NCI-H2227 (cell line): ENCODE data around the gene SLC45A1.

Experiments used
- DNase-seq: peaks from one replicate; lab custom pipeline; 2025; ENCODE audit not compliant: unreplicated experiment; lab: John Stamatoyannopoulos, UW

Gene SLC45A1

DNA sequence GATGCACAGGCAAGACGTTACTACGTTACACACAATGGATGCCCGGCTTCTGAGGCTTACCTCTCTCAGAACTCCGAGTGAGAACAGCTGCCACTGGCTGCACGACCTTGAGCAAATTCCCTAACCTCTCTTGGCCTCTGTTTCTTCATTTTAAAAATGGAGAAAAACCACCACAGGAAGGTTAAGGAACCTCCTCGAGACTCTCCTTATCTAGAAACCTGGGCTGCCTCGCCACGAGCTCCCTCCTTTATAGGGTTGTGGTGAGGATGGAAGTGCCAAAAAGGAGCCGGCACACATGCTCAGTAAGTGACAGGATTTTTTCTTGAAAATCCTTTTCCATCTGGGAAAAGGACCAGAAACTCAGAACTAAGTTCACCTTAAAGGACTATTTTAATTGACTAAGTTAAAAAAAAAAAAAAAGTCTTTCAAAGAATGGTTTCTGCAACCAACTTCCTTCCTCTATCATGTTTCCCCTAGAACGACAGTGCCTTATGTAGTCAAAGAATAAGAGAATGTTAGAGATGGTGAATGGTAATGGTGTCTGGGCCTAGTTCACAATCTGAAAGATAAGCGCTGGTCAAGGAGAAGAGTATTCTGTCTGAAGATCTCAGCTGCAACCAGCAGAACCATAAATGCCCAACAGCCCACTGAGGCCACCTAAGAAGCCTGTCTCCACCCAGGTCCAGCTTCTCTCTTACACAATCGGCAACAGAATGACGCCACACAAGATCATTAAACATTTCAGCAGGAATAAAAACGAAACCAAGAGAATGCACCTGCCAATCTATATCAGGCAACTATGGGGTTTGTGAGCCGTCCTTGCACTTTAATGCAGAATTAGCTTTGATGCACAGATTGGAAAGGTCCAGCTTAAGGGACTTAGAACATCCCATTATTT lies 64.9 kb downstream of the SLC45A1 start:
- DNase-seq = no peak

- no peak for DNase-seq
Measured at GRCh38 chr1:8384088-8384487, 66.2 kb downstream of the SLC45A1 start.

- DNase-seq = no peak
Measured at GRCh38 chr1:8384577-8384976, 66.7 kb downstream of the SLC45A1 start.

DNA sequence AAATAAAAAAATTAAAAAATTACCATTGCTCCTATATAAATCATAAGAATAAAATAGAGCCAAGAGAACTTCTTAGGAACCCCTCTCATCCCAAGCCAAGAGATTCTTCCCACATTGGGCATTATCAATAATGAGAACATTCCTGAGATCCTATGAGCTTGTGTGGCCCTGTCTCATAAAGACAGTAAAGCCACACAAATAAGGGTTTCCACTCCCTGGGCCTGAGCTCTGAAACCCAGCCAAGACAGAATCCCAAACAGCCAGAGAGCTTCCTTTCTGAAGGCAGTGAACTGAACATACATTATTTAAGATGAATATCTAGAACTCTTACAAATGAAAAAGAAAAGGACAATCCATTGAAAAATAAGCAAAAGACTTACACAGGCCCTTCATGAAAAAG lies 68.3 kb downstream of the SLC45A1 start:
- DNase-seq = no peak

DNA sequence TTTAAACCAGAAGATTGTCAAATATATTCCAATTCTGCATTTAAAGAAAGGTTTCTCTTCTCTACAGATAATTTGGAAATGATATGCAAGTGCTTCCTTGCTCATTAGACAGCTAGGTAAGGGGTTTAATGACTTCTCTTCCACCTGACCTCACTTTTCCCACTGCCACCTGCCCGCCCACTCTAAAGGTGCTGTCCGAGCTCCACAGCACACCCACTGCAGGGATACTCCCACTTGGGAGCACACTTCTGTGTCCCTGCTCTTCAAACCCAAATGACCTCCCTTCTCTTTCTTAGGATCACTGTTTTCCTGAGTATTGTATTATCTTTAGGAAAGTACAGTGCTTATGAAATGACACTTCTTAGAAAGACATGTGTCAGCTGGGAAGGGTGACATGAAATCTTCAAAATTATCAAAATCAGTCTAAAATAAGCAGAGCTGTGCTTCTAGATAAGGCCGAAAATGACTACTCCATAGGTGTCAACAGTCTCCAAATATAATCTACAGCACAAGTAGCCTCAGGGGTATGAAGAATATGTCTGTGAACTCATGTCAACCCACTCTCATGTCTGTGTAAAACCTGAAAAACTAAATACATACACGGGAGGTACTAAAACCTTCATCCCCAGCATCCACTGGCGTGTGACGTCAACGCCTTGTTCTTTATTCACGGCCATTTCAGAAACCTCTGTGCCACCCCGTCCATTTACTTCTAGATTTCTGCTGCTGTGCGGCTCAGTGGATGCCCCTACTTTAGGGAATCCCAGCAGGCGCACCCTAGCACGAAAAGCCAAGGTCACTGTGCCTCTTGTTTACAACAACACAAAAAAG lies 71.0 kb downstream of the SLC45A1 start:
- no peak for DNase-seq

DNA sequence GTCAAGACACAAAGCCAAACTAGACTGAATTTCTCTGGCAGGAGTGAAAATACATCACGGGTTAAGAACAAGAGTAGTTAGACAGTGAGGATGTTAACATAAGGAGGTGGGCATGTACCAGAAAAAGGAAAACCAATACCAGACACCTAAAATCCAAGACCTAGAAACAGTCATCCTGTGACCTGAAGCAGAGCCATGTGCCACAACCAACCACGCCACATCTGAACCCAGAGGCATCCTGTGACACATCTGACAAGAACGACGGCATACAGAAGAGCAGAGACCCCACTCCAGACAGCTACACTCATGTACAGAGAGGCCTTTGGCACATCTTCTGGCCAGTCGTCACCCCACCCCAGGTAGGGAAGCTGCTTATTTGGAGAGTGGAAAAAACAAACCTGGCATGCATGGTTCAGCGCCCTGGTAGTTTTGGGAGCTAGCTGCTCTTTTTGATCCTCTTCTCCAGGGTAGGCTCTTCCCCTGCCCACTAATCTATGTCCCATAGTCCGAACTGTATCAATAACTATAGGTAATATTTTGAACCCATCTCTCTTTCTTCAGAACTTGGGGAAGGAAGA lies 72.1 kb downstream of the SLC45A1 start:
- DNase-seq = no peak

GRCh38 chr1:8390707-8391106 lies 72.8 kb downstream of the SLC45A1 start:
- no peak for DNase-seq

DNA sequence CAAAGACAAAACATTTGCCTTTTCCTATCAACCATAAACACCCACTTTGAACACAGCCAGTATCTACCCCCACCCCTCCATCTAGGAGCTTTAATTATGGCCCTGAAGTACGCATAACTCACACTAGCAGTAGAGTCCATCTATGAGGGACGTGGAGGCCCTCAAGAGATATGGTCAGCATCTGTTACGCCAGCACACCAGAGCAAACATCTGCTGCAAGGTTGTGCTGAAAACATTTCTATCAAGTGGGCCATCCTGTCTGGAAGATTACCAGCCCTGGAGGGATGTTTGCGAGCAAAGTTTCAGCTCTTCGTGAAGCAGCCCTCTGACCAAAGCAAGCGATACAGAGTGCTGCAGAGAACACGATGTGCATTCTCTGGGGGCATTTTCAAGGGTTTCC lies 74.6 kb downstream of the SLC45A1 start:
- no peak for DNase-seq
